Esophagus muscularis mucosa (tissue), 4 donors: ENCODE results near the gene CUX1. TPM values are rescaled to one million over a fixed set of nuclear protein-coding genes. Genes with fewer than 3 reads are reported as not detected.

Experiments used
- DNase-seq: peaks from one replicate; pipeline ENCODE4 v3.0.0-alpha.2; 2017; ENCODE audit errors: extremely low spot score
- H3K27ac ChIP-seq, 4 donors: fragments of 200-600 bp; sonication (generic); replicated peaks in 1 of 4; 1 replicate in 3 of 4; 2 replicates in 1 of 4; pipeline ENCODE4 v1.5.1; 2016 to 2019; ENCODE audit warnings: mild to moderate bottlenecking in 1 of 4
- H3K27me3 ChIP-seq, 4 donors: fragments of 200-600 bp; sonication (generic); one replicate each; pipeline versions ENCODE4 v1.5.1 to v1.6.0; 2016 to 2019
- H3K36me3 ChIP-seq, 4 donors: fragments of 200-600 bp; sonication (generic); one replicate each; pipeline ENCODE4 v1.5.1; 2016 to 2019
- H3K4me1 ChIP-seq, 4 donors: fragments of 200-600 bp; sonication (generic); one replicate each; pipeline ENCODE4 v1.5.1; 2016 to 2019
- H3K4me3 ChIP-seq, 4 donors: fragments of 200-600 bp; sonication (generic); 1 replicate in 2 of 4; 2 replicates in 2 of 4; pipeline ENCODE4 v1.5.1; 2016 to 2019; ENCODE audit warnings: mild to moderate bottlenecking in 4 of 4, moderate library complexity in 1 of 4
- H3K9me3 ChIP-seq, 4 donors: fragments of 200-600 bp; sonication (generic); 1 replicate in 3 of 4; 2 replicates in 1 of 4; pipeline ENCODE4 v1.5.1; 2016 to 2019
- CTCF ChIP-seq, 3 experiments: fragments of 200-600 bp in 2 of 3; fragments of 450-650 bp in 1 of 3; sonication (generic) in 2 of 3; IDR thresholded peaks; one replicate each; pipeline ENCODE4 v1.5.1; 2017 to 2019; ENCODE audit warnings: antibody characterized with exemption in 3 of 3, mild to moderate bottlenecking in 2 of 3, moderate library complexity in 1 of 3
- EP300 ChIP-seq: sonication (generic); formaldehyde crosslinking; IDR thresholded peaks from one replicate; pipeline ENCODE4 v1.6.1; 2017; ENCODE audit warnings: antibody characterized with exemption
- POLR2A ChIP-seq: fragments of 450-650 bp; IDR thresholded peaks from one replicate; pipeline ENCODE4 v1.6.1; 2017; ENCODE audit warnings: antibody characterized with exemption, moderate library complexity, mild to moderate bottlenecking, low read depth
- POLR2AphosphoS5 ChIP-seq, 2 donors: sonication (generic); formaldehyde crosslinking; IDR thresholded peaks; one replicate each; pipeline ENCODE4 v1.6.1; 2017; ENCODE audit warnings: antibody characterized with exemption in 2 of 2
- WGBS: methylation state at CpG from one replicate; pipeline ENCODE4 v1.1.5; 2018; 5-methylcytosine and 5-hydroxymethylcytosine counted together
- intact Hi-C: fragments of 100-400 bp; cut with DNase I; formaldehyde crosslinking; loops from one replicate; pipeline ENCODE4 v1.15.1; 2023
- total RNA-seq, 4 donors: library from RNA; depleted of rRNA; stranded (reverse); fragments of >200 nt; gene quantifications; one replicate each; pipeline versions ENCODE4 v1.1.0 to v1.2.1, GENCODE V29; 2016

The CUX1 gene
- total RNA-seq, 4 donors from 2014 or later, result 61.5 to 136 (median 92.3) TPM

- no peak for DNase-seq
- Histone ChIP-seq H3K9me3 (no peaks in the 10 kb centered on the region), H3K27me3 (no peaks in the 10 kb centered on the region), H3K36me3 (peaks cover 14 to 52% (median 26%) of the 10 kb centered on the region in 4 donors), H3K4me3 (no peak overlapping the region), H3K4me1 (peaks cover 4 to 18% (median 11%) of the 10 kb centered on the region in 4 donors), H3K27ac (no peak overlapping the region)
- 82% methylated on average over 14 of the region's 14 CpGs for WGBS
- TF ChIP-seq CTCF (IDR thresholded peaks at IDR 0.05) (no peak), EP300 (no peak), POLR2A (no peak), POLR2AphosphoS5 (IDR thresholded peaks at IDR 0.05) (no peak)
- intact Hi-C loops, result no loop called here
Measured at GRCh38 chr7:102119213-102119651, 301.8 kb downstream of the CUX1 start.

GRCh38 chr7:102119925-102120324, 302.5 kb downstream of the CUX1 start:
- peaks cover 4 to 20% (median 13%) of the 10 kb centered on the region in 4 donors for H3K4me1 ChIP-seq
- WGBS, result 98% methylated on average over 7 of the region's 7 CpGs
- intact Hi-C loops, result loop anchor here (5.0 to 10.0 kb wide), 3 partner anchors 165 to 433 kb away; no protein-coding TSS in a partner anchor
- H3K36me3 ChIP-seq, result peaks cover 14 to 47% (median 21%) of the 10 kb centered on the region in 4 donors
- no peak for TF ChIP-seq CTCF (IDR thresholded peaks at IDR 0.05)
- H3K9me3 ChIP-seq, result no peaks in the 10 kb centered on the region
- no peak overlapping the region for H3K27ac ChIP-seq
- H3K27me3 ChIP-seq, result no peaks in the 10 kb centered on the region
- no peak for DNase-seq
- no peak overlapping the region for H3K4me3 ChIP-seq

GRCh38 chr7:102120666-102121195, 303.3 kb downstream of the CUX1 start:
- TF ChIP-seq CTCF (IDR thresholded peaks at IDR 0.05) (no peak), POLR2AphosphoS5 (IDR thresholded peaks at IDR 0.05) (no peak)
- Histone ChIP-seq H3K4me3 (no peak overlapping the region), H3K27ac (no peak overlapping the region), H3K4me1 (peaks cover 4 to 26% (median 19%) of the 10 kb centered on the region in 4 donors), H3K9me3 (no peaks in the 10 kb centered on the region), H3K27me3 (no peaks in the 10 kb centered on the region), H3K36me3 (peaks cover 6 to 43% (median 13%) of the 10 kb centered on the region in 4 donors)
- intact Hi-C loops, result loop anchor here (5.0 to 10.0 kb wide), 3 partner anchors 166 to 433 kb away; no protein-coding TSS in a partner anchor
- WGBS, result 90% methylated on average over 5 of the region's 5 CpGs
- no peak for DNase-seq

GRCh38 chr7:102122026-102122425, 304.6 kb downstream of the CUX1 start:
- Histone ChIP-seq H3K27ac (no peak overlapping the region), H3K4me1 (peaks cover 4 to 27% (median 19%) of the 10 kb centered on the region in 4 donors), H3K4me3 (no peak overlapping the region), H3K27me3 (no peaks in the 10 kb centered on the region), H3K9me3 (no peaks in the 10 kb centered on the region), H3K36me3 (peaks cover 0 to 30% (median under 1%) of the 10 kb centered on the region in 4 donors)
- no peak for DNase-seq
- intact Hi-C loops, result loop anchor here (5.0 to 10.0 kb wide), 3 partner anchors 167 to 435 kb away; no protein-coding TSS in a partner anchor
- TF ChIP-seq EP300, result no peak
- no peak for TF ChIP-seq POLR2A
- no peak for TF ChIP-seq CTCF (IDR thresholded peaks at IDR 0.05)
- TF ChIP-seq POLR2AphosphoS5 (IDR thresholded peaks at IDR 0.05), result no peak
- WGBS, result 34% methylated on average over 3 of the region's 3 CpGs
